BE2C (cell line): ENCODE measurements around the gene PARP8.

Experiments
- DNase-seq: peaks from one replicate; pipeline ENCODE4 v3.0.0-alpha.2; 2020
- H3K27me3 ChIP-seq: fragments of 250-450 bp; sonication (Bioruptor Pico); 2 replicates; pipeline ENCODE4 v1.5.1; 2020; ENCODE audit warnings: mild to moderate bottlenecking
- H3K36me3 ChIP-seq: fragments of 250-450 bp; sonication (Bioruptor Pico); 2 replicates; pipeline ENCODE4 v1.5.1; 2020; ENCODE audit warnings: mild to moderate bottlenecking
- H3K4me1 ChIP-seq: fragments of 250-450 bp; sonication (Bioruptor Pico); 2 replicates; pipeline ENCODE4 v1.5.1; 2020
- H3K4me3 ChIP-seq: 2 replicates; pipeline ENCODE4 v1.5.1; 2011; ENCODE audit warnings: low read depth, low read length
- H3K9me3 ChIP-seq: fragments of 250-450 bp; sonication (Bioruptor Pico); 2 replicates; pipeline ENCODE4 v1.5.1; 2020
- TF ChIP-seq, protein P1 (sequence below): IDR thresholded peaks from 2 replicates; pipeline ENCODE4 v1.5.1; 2012; ENCODE audit warnings: mild to moderate bottlenecking, low read depth, low read length

PARP8 gene

DNA sequence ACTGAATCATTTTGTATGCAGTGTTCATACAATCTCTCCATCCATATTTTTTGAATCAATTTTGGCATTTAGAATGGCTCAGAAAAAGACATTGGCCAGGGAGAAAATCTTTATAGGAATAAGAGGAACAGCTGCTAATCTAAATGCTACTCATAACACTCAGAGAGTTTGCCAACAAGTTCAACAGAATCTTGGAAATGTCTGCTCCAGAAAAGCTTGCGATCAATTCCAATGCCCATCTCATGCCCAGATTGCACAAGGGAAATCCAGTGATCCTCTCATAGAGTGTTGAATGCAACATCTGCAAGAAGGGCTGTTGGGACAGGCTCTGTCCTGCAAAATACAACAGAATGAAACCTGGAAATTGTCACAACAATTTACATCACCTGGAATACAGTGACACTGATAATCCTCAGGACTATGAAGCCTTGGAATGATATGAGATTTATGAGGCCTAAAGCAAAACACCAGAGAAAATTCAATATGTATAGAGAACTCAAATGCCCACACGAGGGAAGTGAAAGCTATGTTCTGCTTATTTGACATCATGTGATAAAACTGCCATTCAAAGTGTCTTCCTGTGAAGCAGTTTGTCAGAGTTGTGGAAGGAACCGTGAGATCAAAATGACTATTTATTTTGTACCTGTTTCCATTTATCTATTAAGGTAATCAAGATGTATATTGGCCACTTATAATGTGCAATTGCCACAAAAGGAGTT is 190.1 kb downstream of the PARP8 start:
- no peak overlapping the region for H3K4me3 ChIP-seq
- H3K36me3 ChIP-seq = no peaks in the 10 kb centered on the region
- H3K9me3 ChIP-seq = no peaks in the 10 kb centered on the region
- peaks cover 4% of the 10 kb centered on the region; the same call in 1 of the 2 replicates for H3K27me3 ChIP-seq
- DNase-seq = no peak
- no peaks in the 10 kb centered on the region for H3K4me1 ChIP-seq
- TF ChIP-seq, protein P1, sequence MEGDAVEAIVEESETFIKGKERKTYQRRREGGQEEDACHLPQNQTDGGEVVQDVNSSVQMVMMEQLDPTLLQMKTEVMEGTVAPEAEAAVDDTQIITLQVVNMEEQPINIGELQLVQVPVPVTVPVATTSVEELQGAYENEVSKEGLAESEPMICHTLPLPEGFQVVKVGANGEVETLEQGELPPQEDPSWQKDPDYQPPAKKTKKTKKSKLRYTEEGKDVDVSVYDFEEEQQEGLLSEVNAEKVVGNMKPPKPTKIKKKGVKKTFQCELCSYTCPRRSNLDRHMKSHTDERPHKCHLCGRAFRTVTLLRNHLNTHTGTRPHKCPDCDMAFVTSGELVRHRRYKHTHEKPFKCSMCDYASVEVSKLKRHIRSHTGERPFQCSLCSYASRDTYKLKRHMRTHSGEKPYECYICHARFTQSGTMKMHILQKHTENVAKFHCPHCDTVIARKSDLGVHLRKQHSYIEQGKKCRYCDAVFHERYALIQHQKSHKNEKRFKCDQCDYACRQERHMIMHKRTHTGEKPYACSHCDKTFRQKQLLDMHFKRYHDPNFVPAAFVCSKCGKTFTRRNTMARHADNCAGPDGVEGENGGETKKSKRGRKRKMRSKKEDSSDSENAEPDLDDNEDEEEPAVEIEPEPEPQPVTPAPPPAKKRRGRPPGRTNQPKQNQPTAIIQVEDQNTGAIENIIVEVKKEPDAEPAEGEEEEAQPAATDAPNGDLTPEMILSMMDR = no peak

DNA sequence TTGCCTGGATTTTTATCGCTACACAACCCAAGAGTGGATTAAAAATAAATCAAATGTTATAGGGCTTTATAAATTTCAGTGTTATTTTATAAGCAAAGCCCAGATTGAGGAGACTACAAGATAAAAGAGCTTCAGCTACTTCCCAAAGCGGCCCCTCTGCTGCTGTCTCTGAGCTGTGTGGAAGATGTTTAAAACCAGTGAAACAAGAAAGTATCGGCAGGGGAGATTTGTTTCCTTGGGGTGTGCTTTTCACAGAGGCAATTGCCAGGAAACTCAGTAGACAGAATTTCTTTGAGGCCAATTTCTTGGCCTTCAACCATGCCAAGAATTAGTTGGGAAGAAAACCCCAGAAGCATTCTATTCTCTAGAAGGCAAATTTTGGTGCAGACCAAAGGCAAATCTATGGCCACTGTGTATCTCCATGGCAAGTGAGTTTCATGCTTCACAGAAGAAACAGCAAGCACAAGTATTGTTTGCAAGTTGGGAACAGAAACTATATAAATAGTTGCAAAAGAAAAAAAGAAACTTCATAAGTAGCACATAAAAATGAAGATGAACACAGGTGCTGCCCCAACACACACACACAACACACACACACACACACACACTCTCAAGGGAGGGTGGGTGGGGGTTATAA is 197.2 kb downstream of the PARP8 start:
- no peak for DNase-seq
- TF ChIP-seq, protein P1 = no peak
- no peaks in the 10 kb centered on the region for H3K9me3 ChIP-seq
- H3K27me3 ChIP-seq = peaks cover 3% of the 10 kb centered on the region; the same call in 1 of the 2 replicates
- no peaks in the 10 kb centered on the region for H3K4me1 ChIP-seq
- no peaks in the 10 kb centered on the region for H3K36me3 ChIP-seq
- no peak overlapping the region for H3K4me3 ChIP-seq

DNA sequence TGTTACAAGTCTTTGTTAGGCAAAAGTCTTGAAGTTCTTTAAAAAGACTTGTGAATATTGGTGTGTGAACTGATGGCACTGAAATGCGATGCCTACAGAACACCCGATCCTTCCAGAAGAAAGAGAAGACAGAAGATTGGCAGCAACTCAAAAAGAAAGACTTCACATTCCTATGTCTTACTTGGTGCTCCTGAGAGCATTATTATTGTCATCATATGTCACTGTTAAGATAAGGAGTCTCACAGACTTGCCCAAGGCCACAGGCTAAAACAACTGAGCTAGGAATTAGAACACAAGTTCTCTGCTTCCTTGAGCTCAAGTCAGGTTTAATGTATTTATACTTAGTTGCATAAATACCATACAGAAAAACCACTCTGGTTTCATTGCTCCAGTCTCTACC is 198.0 kb downstream of the PARP8 start:
- Histone ChIP-seq H3K9me3 (no peaks in the 10 kb centered on the region), H3K4me1 (no peaks in the 10 kb centered on the region), H3K36me3 (no peaks in the 10 kb centered on the region), H3K4me3 (no peak overlapping the region), H3K27me3 (peaks cover 4% of the 10 kb centered on the region; the same call in 1 of the 2 replicates)
- no peak for DNase-seq
- TF ChIP-seq, protein P1 = no peak

DNA sequence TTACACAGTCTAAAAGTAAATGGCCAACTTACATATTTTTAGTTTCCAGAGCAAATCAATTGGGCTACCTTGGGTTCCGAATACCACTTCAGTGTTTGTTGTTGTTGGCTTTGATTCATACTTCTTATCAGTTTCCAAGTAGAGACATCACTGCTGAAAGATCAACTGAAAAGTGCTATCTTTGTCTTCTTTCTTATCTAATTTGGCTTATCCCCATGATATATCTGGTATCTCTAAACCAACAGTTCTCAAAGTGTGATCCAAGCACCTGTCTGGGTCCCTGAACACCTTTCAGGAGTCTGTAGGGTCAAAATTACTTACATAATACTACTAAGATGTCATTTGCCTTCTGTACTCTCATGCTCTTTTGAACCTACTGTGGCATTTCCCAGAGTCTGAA is 200.0 kb downstream of the PARP8 start:
- no peaks in the 10 kb centered on the region for H3K9me3 ChIP-seq
- DNase-seq = no peak
- TF ChIP-seq, protein P1 = no peak

DNA sequence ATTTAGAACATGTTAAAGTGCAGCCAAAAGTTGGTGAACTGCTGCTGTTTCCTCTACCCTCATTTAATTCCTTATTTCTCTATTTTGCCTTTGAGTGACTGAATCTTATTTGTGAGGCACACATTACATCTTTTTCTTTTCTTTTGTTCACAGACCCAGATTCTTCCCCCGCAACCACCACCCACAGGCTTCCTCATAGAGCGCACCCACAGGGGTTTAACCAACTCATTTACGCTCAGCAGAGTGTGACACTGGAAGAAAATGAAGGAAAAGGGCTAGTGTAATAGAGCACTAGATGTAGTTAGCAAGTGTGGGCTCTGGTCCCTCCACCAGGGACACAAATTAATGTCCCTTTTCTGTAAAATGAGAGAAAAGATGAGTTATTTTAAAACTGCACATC is 200.7 kb downstream of the PARP8 start:
- TF ChIP-seq, protein P1 = no peak
- Histone ChIP-seq H3K27me3 (peaks cover 7% of the 10 kb centered on the region; the same call in 1 of the 2 replicates), H3K4me1 (no peaks in the 10 kb centered on the region), H3K36me3 (no peaks in the 10 kb centered on the region), H3K4me3 (no peak overlapping the region), H3K9me3 (no peaks in the 10 kb centered on the region)
- DNase-seq = no peak

More for the DNA sequence above, 200.0 kb downstream of the PARP8 start:
- Histone ChIP-seq H3K4me1 (no peaks in the 10 kb centered on the region), H3K27me3 (peaks cover 7% of the 10 kb centered on the region; the same call in 1 of the 2 replicates), H3K4me3 (no peak overlapping the region), H3K36me3 (no peaks in the 10 kb centered on the region)
